HepG2 (cell line): Measurements from ENCODE around the gene OR10A3. TPM values are rescaled to one million over a fixed set of nuclear protein-coding genes. Genes with fewer than 3 reads are reported as not detected.

Source experiments
- ATAC-seq: fragments of 200-7000 bp; cut with Tn5 transposase; 3 replicates; pipeline ENCODE4 v1.9.1; 2020; ENCODE audit warnings: mild to moderate bottlenecking, moderate library complexity
- BruUV-seq: library from RNA; stranded (reverse); fragments of 400-500 nt; replicated peaks from 2 replicates; lab custom pipeline; 2021; lab: Mats Ljungman, UMichigan
- CTCF ChIA-PET: fragments of 300-600 bp; formaldehyde crosslinking; extraction: SDS; loops from one replicate; lab custom pipeline; 2021; ENCODE audit warnings: low total read pairs, inconsistent platforms, low intra/inter-chr PET ratio; lab: Yijun Ruan, JAX
- POLR2A ChIA-PET: fragments of 350-600 bp; sonication (Branson Sonifier 250); formaldehyde crosslinking; loops from one replicate; lab custom pipeline; 2020; ENCODE audit warnings: antibody characterized with exemption, inconsistent platforms; lab: Yijun Ruan, JAX
- DNase-seq: peaks from one replicate; pipeline ENCODE4 v3.0.0-alpha.2; 2015; ENCODE audit warnings: low spot score
- FAIRE-seq: peaks from 3 replicates; lab custom pipeline; 2011; peaks lifted over from hg19 to GRCh38; lab: Jason Lieb, UNC
- H2AFZ ChIP-seq: one replicate; pipeline ENCODE4 v1.6.1; 2011; ENCODE audit warnings: low read length, inconsistent platforms
- H3K27ac ChIP-seq: fragments of 300-600 bp; 3 replicates; pipeline ENCODE4 v1.8.0; 2011; ENCODE audit warnings: mixed run types, mild to moderate bottlenecking, mixed read lengths, low read length, inconsistent platforms; ENCODE audit not compliant: insufficient read depth; ENCODE audit errors: extremely low read length
- H3K27me3 ChIP-seq, 2 experiments: fragments of 200-600 bp in 1 of 2; 2 replicates in 1 of 2; 3 replicates in 1 of 2; pipeline versions ENCODE4 v1.6.0 to v1.8.0; 2011; ENCODE audit warnings: low read length in 2 of 2, mild to moderate bottlenecking in 2 of 2, moderate library complexity in 2 of 2, inconsistent platforms in 1 of 2; ENCODE audit not compliant: insufficient read depth in 2 of 2, control insufficient read depth in 1 of 2
- H3K36me3 ChIP-seq, 2 experiments: fragments of 200-600 bp in 1 of 2; replicated peaks in 1 of 2; 2 replicates in 1 of 2; 3 replicates in 1 of 2; pipeline versions ENCODE4 v1.5.1 to v1.8.0; 2011; ENCODE audit warnings: low read length in 2 of 2, inconsistent platforms in 1 of 2; ENCODE audit not compliant: insufficient read depth in 2 of 2, control insufficient read depth in 1 of 2
- H3K4me1 ChIP-seq: 2 replicates; pipeline ENCODE4 v1.5.1; 2012; ENCODE audit warnings: low read length, inconsistent platforms; ENCODE audit not compliant: insufficient read depth
- H3K4me2 ChIP-seq: 2 replicates; pipeline ENCODE4 v1.6.0; 2011; ENCODE audit warnings: low read depth, low read length, inconsistent platforms
- H3K4me3 ChIP-seq, 3 experiments: fragments of 200-600 bp in 1 of 3; sonication (generic), shearing (Covaris generic) in 1 of 3; replicated peaks in 1 of 3; 2 replicates each; pipeline ENCODE4 v1.5.1; 2011 to 2016; ENCODE audit warnings: low read length in 3 of 3, inconsistent platforms in 2 of 3, low read depth in 2 of 3, mild to moderate bottlenecking in 2 of 3, control low read depth in 1 of 3, mixed read lengths in 1 of 3; ENCODE audit not compliant: insufficient read depth in 1 of 3
- H3K79me2 ChIP-seq: one replicate; pipeline ENCODE4 v1.6.1; 2011; ENCODE audit warnings: low read length, inconsistent platforms; ENCODE audit not compliant: insufficient read depth
- H3K9ac ChIP-seq: 2 replicates; pipeline ENCODE4 v1.6.0; 2011; ENCODE audit warnings: mild to moderate bottlenecking, low read depth, low read length, inconsistent platforms; ENCODE audit not compliant: insufficient read depth
- H3K9me3 ChIP-seq: 2 replicates; pipeline ENCODE4 v1.5.1; 2012; ENCODE audit warnings: mild to moderate bottlenecking, low read length
- H4K20me1 ChIP-seq: 2 replicates; pipeline ENCODE4 v1.6.0; 2011; ENCODE audit warnings: inconsistent platforms, mild to moderate bottlenecking, low read length, moderate library complexity; ENCODE audit not compliant: insufficient read depth
- EP300 ChIP-seq, 3 experiments: sonication (generic) in 1 of 3; formaldehyde crosslinking in 1 of 3; IDR thresholded peaks; 2 replicates each; pipeline versions ENCODE4 v1.5.1 to v1.6.1; 2011 to 2020; ENCODE audit warnings: low read depth in 2 of 3, low read length in 2 of 3, borderline replicate concordance in 1 of 3, improper control_type of control experiment in 1 of 3, mild to moderate bottlenecking in 1 of 3, missing genetic modification reagents in 1 of 3, moderate library complexity in 1 of 3
- GTF2F1 ChIP-seq: fragments of 150-350 bp; IDR thresholded peaks from 2 replicates; pipeline ENCODE4 v1.6.1; 2014; ENCODE audit warnings: low read length
- GZF1 ChIP-seq: sonication (generic); formaldehyde crosslinking; IDR thresholded peaks from 2 replicates; pipeline ENCODE4 v1.5.1; 2020; ENCODE audit warnings: mild to moderate bottlenecking, missing genetic modification reagents
- KLF12 ChIP-seq: sonication (generic); formaldehyde crosslinking; IDR thresholded peaks from 2 replicates; pipeline ENCODE4 v1.4.0; 2020; ENCODE audit warnings: missing genetic modification reagents, borderline replicate concordance
- MXD4 ChIP-seq: IDR thresholded peaks from 2 replicates; pipeline ENCODE4 v1.6.1; 2016; ENCODE audit warnings: mild to moderate bottlenecking, missing biosample characterization, missing genetic modification reagents
- ZNF709 ChIP-seq: sonication (generic); formaldehyde crosslinking; IDR thresholded peaks from 2 replicates; pipeline ENCODE4 v1.5.0; 2020; ENCODE audit warnings: mild to moderate bottlenecking, missing genetic modification reagents
- WGBS: methylation state at CpG from one replicate; pipeline ENCODE4 v1.1.6; 2017; ENCODE audit warnings: low lambda C conversion rate; 5-methylcytosine and 5-hydroxymethylcytosine counted together
- in situ Hi-C: cut with HindIII; loops from 2 replicates; pipeline ENCODE4 v1.10.0; 2017; ENCODE audit warnings: low pct_unique_long_range_greater_than_20kb; ENCODE audit not compliant: extremely low pct_ligation_motif_present
- intact Hi-C: fragments of 100-400 bp; cut with micrococcal nuclease; formaldehyde crosslinking; loops from one replicate; pipeline ENCODE4 v1.10.0; 2022; ENCODE audit not compliant: unreplicated experiment
- polyA plus RNA-seq, 8 experiments: library from polyadenylated mRNA; depleted of rRNA in 3 of 8; stranded (reverse) in 7 of 8; unstranded in 1 of 8; fragments of >200 nt; fragmentation: Illumina TruSeq in 4 of 8; extraction: Trizol in 4 of 8; gene quantifications; 2 replicates each; pipeline versions ENCODE4 v1.2.1 to v1.2.3, GENCODE V29; 2011 to 2016; ENCODE audit warnings: low read depth in 4 of 8, missing spikeins in 1 of 8, mixed read lengths in 1 of 8; ENCODE audit not compliant: insufficient read depth in 1 of 8
- total RNA-seq, 5 experiments: library from RNA; depleted of rRNA; stranded (reverse); fragments of >200 nt; fragmentation: Illumina TruSeq; extraction: Trizol; gene quantifications; 2 replicates each; pipeline ENCODE4 v1.2.3, GENCODE V29; 2016; ENCODE audit warnings: low read depth in 1 of 5
- TF ChIP-seq, protein P1 (sequence below): sonication (generic); formaldehyde crosslinking; IDR thresholded peaks from 2 replicates; pipeline ENCODE4 v1.5.1; 2020; ENCODE audit warnings: missing genetic modification reagents, mild to moderate bottlenecking, borderline replicate concordance

Gene OR10A3
- total and polyA plus RNA-seq, 2 of the 13 experiments (the other 11 are each of a cell fraction or from before 2014, with no cell fraction given) = not detected

DNA sequence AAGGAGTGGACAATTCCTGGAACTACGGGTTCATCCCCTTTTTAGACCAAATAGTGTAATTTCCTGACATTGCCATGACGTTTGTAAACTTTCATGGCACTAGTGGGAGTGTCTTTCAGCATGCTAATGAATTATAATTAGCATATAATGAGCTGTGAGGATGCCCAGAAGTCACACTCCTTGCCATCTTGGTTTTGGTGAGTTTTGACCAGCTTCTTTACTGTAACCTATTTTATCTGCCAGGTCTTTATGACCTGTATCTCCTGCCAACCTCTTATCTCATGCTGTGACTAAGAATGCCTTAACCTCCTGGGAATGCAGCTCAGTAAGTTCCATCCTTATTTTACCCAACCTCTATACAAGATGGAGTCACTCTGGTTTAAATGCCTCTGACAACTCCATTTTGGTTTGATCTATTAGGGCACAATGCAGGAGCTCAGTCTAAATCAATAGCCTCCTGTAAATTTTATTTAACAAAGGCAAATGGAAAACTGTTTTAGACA is 31.2 kb downstream of the OR10A3 start:
- no TSS peak for BruUV-seq
- no peak overlapping the region for H3K4me3 ChIP-seq
- H3K9ac ChIP-seq = no peak overlapping the region
- in situ Hi-C loops (no loop called here), intact Hi-C loops (no loop called here)
- ATAC-seq (no peak), FAIRE-seq (no peak), DNase-seq (no peak)
- WGBS = 0% methylated on average over 2 of the region's 2 CpGs
- TF ChIP-seq GTF2F1 (no peak), MXD4 (CRISPR knock-in tag) (no peak), KLF12 (CRISPR knock-in tag) (no peak), ZNF709 (no peak), GZF1 (CRISPR knock-in tag) (no peak), EP300 (IDR thresholded peaks at IDR 0.05; ENCODE audit: low read depth in 2 of 2, low read length in 2 of 2) (no peak), EP300 (CRISPR knock-in tag; IDR thresholded peaks at IDR 0.05; ENCODE audit: borderline replicate concordance) (no peak)
- TF ChIP-seq, protein P1, sequence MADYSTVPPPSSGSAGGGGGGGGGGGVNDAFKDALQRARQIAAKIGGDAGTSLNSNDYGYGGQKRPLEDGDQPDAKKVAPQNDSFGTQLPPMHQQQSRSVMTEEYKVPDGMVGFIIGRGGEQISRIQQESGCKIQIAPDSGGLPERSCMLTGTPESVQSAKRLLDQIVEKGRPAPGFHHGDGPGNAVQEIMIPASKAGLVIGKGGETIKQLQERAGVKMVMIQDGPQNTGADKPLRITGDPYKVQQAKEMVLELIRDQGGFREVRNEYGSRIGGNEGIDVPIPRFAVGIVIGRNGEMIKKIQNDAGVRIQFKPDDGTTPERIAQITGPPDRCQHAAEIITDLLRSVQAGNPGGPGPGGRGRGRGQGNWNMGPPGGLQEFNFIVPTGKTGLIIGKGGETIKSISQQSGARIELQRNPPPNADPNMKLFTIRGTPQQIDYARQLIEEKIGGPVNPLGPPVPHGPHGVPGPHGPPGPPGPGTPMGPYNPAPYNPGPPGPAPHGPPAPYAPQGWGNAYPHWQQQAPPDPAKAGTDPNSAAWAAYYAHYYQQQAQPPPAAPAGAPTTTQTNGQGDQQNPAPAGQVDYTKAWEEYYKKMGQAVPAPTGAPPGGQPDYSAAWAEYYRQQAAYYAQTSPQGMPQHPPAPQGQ = no peak
- H3K9me3 ChIP-seq = no peaks in the 10 kb centered on the region
- H3K27ac ChIP-seq = no peak overlapping the region
- H3K36me3 ChIP-seq = no peaks in the 10 kb centered on the region
- H3K4me1 ChIP-seq = no peaks in the 10 kb centered on the region
- POLR2A ChIA-PET = no interaction called here
- no peaks in the 10 kb centered on the region for H3K79me2 ChIP-seq
- H2AFZ ChIP-seq = no peak overlapping the region
- CTCF ChIA-PET = no interaction called here
- no peaks in the 10 kb centered on the region; a peak in 3 of 5 replicates for H3K27me3 ChIP-seq
- H4K20me1 ChIP-seq = no peaks in the 10 kb centered on the region
- H3K4me2 ChIP-seq = no peak overlapping the region
